ENCODE results near the gene EEF1AKMT4.

EEF1AKMT4 gene

GRCh38 chr3:184227481-184227935, 22.0 kb upstream of the EEF1AKMT4 start:
- Histone ChIP-seq H3K36me3 (ENCODE audit: control insufficient read depth, low read length) (no peaks in the 10 kb centered on the region), H3K4me3 (ENCODE audit: low read length) (no peak overlapping the region), H3K79me2 (ENCODE audit: control insufficient read depth, low read length) (no peaks in the 10 kb centered on the region), H4K20me1 (ENCODE audit: control insufficient read depth, insufficient read depth, low read depth, low read length) (0 out of 2 replicates have a peak, but pooled peaks cover 6% of the 10 kb centered on the region), H3K4me2 (ENCODE audit: low read length) (no peak overlapping the region), H3K9me3 (ENCODE audit: control insufficient read depth, insufficient read depth, low read length) (no peaks in the 10 kb centered on the region), H3K4me1 (ENCODE audit: control insufficient read depth, low read length) (peaks cover 24% of the 10 kb centered on the region), H3K27ac (ENCODE audit: low read depth, low read length) (no peak overlapping the region), H3F3A (ENCODE audit: control insufficient read depth, insufficient read depth) (0 out of 2 replicates have a peak, but pooled peaks cover 3% of the 10 kb centered on the region), H3K9me2 (replicated peaks; ENCODE audit: control insufficient read depth, low read length) (no peaks in the 10 kb centered on the region), H3K27me3 (ENCODE audit: control insufficient read depth, low read length) (peaks cover 57% of the 10 kb centered on the region)
- no peak for TF ChIP-seq EZH2phosphoT487 (IDR thresholded peaks at IDR 0.05; ENCODE audit: borderline replicate concordance, low read length)
- TF ChIP-seq CTCF (IDR thresholded peaks at IDR 0.05; ENCODE audit: low read depth, low read length, poor library complexity, severe bottlenecking) = peak; percentile 83

DNA sequence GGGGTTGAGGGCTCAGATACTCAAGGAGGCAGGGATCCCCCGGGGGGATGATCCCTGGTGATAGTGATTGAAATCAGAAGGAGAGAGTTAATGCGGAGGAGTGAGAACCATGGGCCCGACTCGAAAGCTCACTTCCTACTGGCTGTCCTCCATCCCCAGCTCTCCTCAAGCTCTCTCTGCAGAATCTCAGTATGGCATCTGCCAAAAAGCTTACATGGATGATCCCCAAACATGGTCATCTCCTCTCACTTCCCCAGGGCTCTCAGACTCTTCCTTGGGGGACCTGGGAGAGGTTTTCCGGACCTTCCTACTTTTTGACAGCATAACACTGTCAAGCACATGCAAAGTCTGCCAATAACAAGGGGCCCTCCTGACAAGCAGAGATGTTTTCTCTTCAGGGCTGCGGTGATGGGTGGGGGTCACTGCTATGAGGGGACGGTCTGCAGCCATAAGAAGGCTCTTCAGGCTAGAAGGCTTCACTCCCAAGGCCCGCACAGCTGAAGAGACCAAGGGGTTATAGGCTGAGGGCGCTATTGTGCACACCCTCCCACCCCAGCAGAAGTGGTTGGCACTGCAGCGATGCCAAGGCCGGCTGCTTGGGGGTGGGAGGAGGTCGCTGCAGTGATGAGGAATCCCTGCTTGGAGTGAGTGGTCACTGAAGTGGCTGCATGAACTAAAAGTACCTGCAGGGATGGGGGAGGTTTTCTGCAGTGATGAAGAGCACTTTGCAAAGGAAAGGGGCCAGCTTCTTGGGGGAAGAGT, 20.9 kb upstream of the EEF1AKMT4 start:
- Histone ChIP-seq H4K20me1 (ENCODE audit: control insufficient read depth, insufficient read depth, low read depth, low read length) (0 out of 2 replicates have a peak, but pooled peaks cover 6% of the 10 kb centered on the region), H3K4me2 (ENCODE audit: low read length) (peak overlapping the region; percentile 74), H3K36me3 (ENCODE audit: control insufficient read depth, low read length) (no peaks in the 10 kb centered on the region), H3K9me3 (ENCODE audit: control insufficient read depth, insufficient read depth, low read length) (no peaks in the 10 kb centered on the region), H3K79me2 (ENCODE audit: control insufficient read depth, low read length) (no peaks in the 10 kb centered on the region), H3K27me3 (ENCODE audit: control insufficient read depth, low read length) (peaks cover 59% of the 10 kb centered on the region), H3K4me1 (ENCODE audit: control insufficient read depth, low read length) (peaks cover 24% of the 10 kb centered on the region), H3K27ac (ENCODE audit: low read depth, low read length) (no peak overlapping the region), H3K4me3 (ENCODE audit: low read length) (no peak overlapping the region; the same call in 1 of the 2 replicates), H3F3A (ENCODE audit: control insufficient read depth, insufficient read depth) (0 out of 2 replicates have a peak, but pooled peaks cover 3% of the 10 kb centered on the region), H3K9me2 (replicated peaks; ENCODE audit: control insufficient read depth, low read length) (no peaks in the 10 kb centered on the region)
- TF ChIP-seq CTCF (IDR thresholded peaks at IDR 0.05; ENCODE audit: low read depth, low read length, poor library complexity, severe bottlenecking) (no peak), EZH2phosphoT487 (IDR thresholded peaks at IDR 0.05; ENCODE audit: borderline replicate concordance, low read length) (no peak)

DNA sequence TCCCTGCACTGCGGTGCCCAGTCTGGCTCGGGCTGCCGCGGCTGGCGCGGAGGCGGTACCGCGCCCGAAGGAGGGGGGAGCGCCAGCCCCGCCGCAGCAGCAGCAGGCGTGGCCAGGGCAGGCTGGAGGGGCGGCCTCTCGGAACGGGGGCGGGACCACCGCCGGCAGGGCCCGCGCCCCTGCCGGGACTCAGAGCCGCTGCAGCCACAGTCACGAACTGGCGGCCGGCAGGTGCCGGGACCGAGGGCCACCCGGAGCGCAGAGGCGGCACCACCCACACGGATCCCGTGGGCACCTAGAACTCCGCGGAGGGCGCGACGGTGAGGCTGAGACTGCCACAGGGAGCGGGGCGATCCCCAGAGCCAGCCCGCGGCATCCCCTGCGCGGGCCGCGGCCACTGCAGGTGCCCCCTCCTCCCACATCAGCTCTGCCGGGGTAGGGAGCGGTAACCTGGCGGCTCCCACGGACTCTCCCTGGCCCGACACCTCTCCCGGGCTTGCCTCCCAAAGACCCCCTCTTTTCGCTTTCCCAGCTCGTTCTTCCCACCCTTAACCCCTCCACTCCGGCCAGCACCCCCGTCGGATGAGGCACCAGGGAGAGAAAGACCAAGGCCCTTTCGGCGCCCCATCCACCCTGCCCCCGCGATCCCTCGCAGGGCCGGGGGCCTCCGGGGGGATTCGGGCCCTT, 19.9 kb upstream of the EEF1AKMT4 start, which contains the start of gene VWA5B2:
Gene VWA5B2 (plus strand): TSS at position 192 of the 687 bp plus-strand sequence. CDS start 944 bp downstream, outside the sequence.
- H3K4me2 ChIP-seq (ENCODE audit: low read length) = peak within 1 kb of the TSS; percentile 74

More for the DNA sequence above, 19.9 kb upstream of the EEF1AKMT4 start, which contains the start of gene VWA5B2:
- TF ChIP-seq CTCF (IDR thresholded peaks at IDR 0.05; ENCODE audit: low read depth, low read length, poor library complexity, severe bottlenecking) = no peak
- peak; percentile 65; the same call in 1 of the 2 replicates for TF ChIP-seq EZH2phosphoT487 (IDR thresholded peaks at IDR 0.05; ENCODE audit: borderline replicate concordance, low read length)
- H3K36me3 ChIP-seq (ENCODE audit: control insufficient read depth, low read length) = no peaks in the 10 kb centered on the region
- H3K9me2 ChIP-seq (replicated peaks; ENCODE audit: control insufficient read depth, low read length) = no peaks in the 10 kb centered on the region
- peaks cover 59% of the 10 kb centered on the region for H3K27me3 ChIP-seq (ENCODE audit: control insufficient read depth, low read length)
- H3K4me3 ChIP-seq (ENCODE audit: low read length) = peak within 1 kb of the TSS; percentile 65
- H3K79me2 ChIP-seq (ENCODE audit: control insufficient read depth, low read length) = no peaks in the 10 kb centered on the region
- H3F3A ChIP-seq (ENCODE audit: control insufficient read depth, insufficient read depth) = 0 out of 2 replicates have a peak, but pooled peaks cover 3% of the 10 kb centered on the region
- peaks cover 24% of the 10 kb centered on the region for H3K4me1 ChIP-seq (ENCODE audit: control insufficient read depth, low read length)
- no peak within 1 kb of the TSS for H3K27ac ChIP-seq (ENCODE audit: low read depth, low read length)
- no peaks in the 10 kb centered on the region for H3K9me3 ChIP-seq (ENCODE audit: control insufficient read depth, insufficient read depth, low read length)
- 0 out of 2 replicates have a peak, but pooled peaks cover 6% of the 10 kb centered on the region for H4K20me1 ChIP-seq (ENCODE audit: control insufficient read depth, insufficient read depth, low read depth, low read length)
